Thyroid gland (tissue), 4 donors: Measurements from ENCODE around the gene ISY1.

Experiments used
- POLR2A ChIP-seq, 2 donors: fragments of 450-650 bp; IDR thresholded peaks; one replicate each; pipeline ENCODE4 v1.6.1; 2017; ENCODE audit warnings: antibody characterized with exemption in 2 of 2, mild to moderate bottlenecking in 2 of 2, moderate library complexity in 1 of 2
- TF ChIP-seq, protein P1 (sequence below), 6 experiments: fragments of 200-600 bp in 3 of 6; fragments of 450-650 bp in 3 of 6; sonication (generic) in 3 of 6; IDR thresholded peaks; one replicate each; pipeline ENCODE4 v1.5.1; 2016 to 2019; ENCODE audit warnings: antibody characterized with exemption in 6 of 6, mild to moderate bottlenecking in 2 of 6, inconsistent platforms in 1 of 6, moderate library complexity in 1 of 6

GRCh38 chr3:129162729-129163579 is 2.1 kb upstream of the ISY1 start:
- no peak for TF ChIP-seq POLR2A (IDR thresholded peaks at IDR 0.05)
- TF ChIP-seq, protein P1, sequence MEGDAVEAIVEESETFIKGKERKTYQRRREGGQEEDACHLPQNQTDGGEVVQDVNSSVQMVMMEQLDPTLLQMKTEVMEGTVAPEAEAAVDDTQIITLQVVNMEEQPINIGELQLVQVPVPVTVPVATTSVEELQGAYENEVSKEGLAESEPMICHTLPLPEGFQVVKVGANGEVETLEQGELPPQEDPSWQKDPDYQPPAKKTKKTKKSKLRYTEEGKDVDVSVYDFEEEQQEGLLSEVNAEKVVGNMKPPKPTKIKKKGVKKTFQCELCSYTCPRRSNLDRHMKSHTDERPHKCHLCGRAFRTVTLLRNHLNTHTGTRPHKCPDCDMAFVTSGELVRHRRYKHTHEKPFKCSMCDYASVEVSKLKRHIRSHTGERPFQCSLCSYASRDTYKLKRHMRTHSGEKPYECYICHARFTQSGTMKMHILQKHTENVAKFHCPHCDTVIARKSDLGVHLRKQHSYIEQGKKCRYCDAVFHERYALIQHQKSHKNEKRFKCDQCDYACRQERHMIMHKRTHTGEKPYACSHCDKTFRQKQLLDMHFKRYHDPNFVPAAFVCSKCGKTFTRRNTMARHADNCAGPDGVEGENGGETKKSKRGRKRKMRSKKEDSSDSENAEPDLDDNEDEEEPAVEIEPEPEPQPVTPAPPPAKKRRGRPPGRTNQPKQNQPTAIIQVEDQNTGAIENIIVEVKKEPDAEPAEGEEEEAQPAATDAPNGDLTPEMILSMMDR (IDR thresholded peaks at IDR 0.05): peak in 1 of 6 experiments; percentile 8
